Measurements from ENCODE around the gene MED25.

DNA sequence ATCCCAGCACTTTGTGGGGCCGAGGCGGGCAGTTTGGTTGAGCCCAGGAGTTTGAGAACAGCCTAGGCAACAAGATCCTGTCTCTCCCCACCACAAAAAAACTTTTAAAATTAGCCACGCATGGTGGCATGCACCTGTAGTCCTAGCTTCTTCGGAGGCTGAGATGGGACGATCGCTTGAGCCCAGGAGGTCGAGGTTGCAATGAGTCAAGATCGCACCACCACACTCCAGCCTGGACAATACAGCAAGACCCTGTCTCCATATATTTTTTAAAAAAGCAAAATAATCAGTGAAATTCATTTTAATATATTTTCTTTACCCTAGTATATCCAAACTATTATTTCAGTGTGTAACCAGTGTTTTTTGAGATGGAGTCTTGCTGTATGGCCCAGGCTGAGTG lies 43.1 kb upstream of the MED25 start:
- TF ChIP-seq, protein P1, sequence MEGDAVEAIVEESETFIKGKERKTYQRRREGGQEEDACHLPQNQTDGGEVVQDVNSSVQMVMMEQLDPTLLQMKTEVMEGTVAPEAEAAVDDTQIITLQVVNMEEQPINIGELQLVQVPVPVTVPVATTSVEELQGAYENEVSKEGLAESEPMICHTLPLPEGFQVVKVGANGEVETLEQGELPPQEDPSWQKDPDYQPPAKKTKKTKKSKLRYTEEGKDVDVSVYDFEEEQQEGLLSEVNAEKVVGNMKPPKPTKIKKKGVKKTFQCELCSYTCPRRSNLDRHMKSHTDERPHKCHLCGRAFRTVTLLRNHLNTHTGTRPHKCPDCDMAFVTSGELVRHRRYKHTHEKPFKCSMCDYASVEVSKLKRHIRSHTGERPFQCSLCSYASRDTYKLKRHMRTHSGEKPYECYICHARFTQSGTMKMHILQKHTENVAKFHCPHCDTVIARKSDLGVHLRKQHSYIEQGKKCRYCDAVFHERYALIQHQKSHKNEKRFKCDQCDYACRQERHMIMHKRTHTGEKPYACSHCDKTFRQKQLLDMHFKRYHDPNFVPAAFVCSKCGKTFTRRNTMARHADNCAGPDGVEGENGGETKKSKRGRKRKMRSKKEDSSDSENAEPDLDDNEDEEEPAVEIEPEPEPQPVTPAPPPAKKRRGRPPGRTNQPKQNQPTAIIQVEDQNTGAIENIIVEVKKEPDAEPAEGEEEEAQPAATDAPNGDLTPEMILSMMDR (conservative IDR thresholded peaks at IDR 0.05), result no peak
- no peak for TF ChIP-seq EZH2 (IDR thresholded peaks at IDR 0.05; ENCODE audit: low read depth)
